Peyer's patch (tissue), 4 donors: ENCODE data around the gene LAMTOR2.

Source experiments
- POLR2A ChIP-seq, 2 donors: fragments of 450-650 bp; IDR thresholded peaks; one replicate each; pipeline ENCODE4 v1.5.1; 2017; ENCODE audit warnings: antibody characterized with exemption in 2 of 2, mild to moderate bottlenecking in 2 of 2, moderate library complexity in 2 of 2
- TF ChIP-seq, protein P1 (sequence below), 6 experiments: fragments of 450-650 bp in 4 of 6; fragments of 200-600 bp in 2 of 6; sonication (generic) in 1 of 6; IDR thresholded peaks; one replicate each; pipeline ENCODE4 v1.5.1; 2017 to 2019; ENCODE audit warnings: antibody characterized with exemption in 6 of 6, mild to moderate bottlenecking in 3 of 6, moderate library complexity in 1 of 6

DNA sequence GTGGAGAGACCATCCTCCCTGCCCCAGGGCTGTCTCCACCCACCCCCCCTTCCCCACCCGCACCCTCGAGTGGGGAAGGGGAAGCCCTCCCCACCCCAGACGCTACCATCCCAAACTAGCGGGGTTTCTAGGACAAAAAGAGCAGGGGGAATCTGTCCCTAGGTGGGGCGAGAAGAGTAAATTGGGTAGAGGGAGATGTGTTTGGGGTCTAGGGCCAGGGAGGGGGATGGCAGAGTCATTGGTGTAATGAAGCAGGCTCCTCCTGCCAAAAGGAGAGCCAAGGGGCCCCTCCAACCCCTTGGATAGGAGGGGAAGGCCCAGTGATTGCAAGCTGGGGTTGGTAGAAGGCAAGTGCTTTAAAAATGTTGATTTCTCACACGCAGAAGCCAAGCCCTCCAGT is 17.7 kb downstream of the LAMTOR2 start:
- TF ChIP-seq, protein P1, sequence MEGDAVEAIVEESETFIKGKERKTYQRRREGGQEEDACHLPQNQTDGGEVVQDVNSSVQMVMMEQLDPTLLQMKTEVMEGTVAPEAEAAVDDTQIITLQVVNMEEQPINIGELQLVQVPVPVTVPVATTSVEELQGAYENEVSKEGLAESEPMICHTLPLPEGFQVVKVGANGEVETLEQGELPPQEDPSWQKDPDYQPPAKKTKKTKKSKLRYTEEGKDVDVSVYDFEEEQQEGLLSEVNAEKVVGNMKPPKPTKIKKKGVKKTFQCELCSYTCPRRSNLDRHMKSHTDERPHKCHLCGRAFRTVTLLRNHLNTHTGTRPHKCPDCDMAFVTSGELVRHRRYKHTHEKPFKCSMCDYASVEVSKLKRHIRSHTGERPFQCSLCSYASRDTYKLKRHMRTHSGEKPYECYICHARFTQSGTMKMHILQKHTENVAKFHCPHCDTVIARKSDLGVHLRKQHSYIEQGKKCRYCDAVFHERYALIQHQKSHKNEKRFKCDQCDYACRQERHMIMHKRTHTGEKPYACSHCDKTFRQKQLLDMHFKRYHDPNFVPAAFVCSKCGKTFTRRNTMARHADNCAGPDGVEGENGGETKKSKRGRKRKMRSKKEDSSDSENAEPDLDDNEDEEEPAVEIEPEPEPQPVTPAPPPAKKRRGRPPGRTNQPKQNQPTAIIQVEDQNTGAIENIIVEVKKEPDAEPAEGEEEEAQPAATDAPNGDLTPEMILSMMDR (IDR thresholded peaks at IDR 0.05), result no peak
- TF ChIP-seq POLR2A (IDR thresholded peaks at IDR 0.05), result no peak
